ENCODE data around the gene MAML1. TPM values are rescaled to one million over a fixed set of nuclear protein-coding genes. Genes with fewer than 3 reads are reported as not detected.

Gene MAML1
- total RNA-seq, 4 donors from 2014 or later: 16.6 to 29.0 (median 17.9) TPM

- no peaks in the 10 kb centered on the region for H3K27me3 ChIP-seq
- H3K4me3 ChIP-seq: no peak overlapping the region
- H3K4me1 ChIP-seq: peaks cover 28 to 54% (median 34%) of the 10 kb centered on the region in 3 donors
- WGBS, 2 donors: 85% methylated on average over 6 to 9 of the region's 9 CpGs
- no peak for DNase-seq
- intact Hi-C loops (cut with DNase I): no loop called here
- H3K9me3 ChIP-seq: no peaks in the 10 kb centered on the region
- TF ChIP-seq CTCF (IDR thresholded peaks at IDR 0.05) (no peak), POLR2A (IDR thresholded peaks at IDR 0.05) (no peak)
- peaks cover 19 to 74% (median 29%) of the 10 kb centered on the region in 3 donors for H3K36me3 ChIP-seq
- H3K27ac ChIP-seq: no peak overlapping the region
These were observed 35.0 kb downstream of the MAML1 start for GRCh38 chr5:179767496-179768100.

- TF ChIP-seq CTCF (IDR thresholded peaks at IDR 0.05) (no peak), POLR2A (IDR thresholded peaks at IDR 0.05) (no peak)
- H3K9me3 ChIP-seq: no peaks in the 10 kb centered on the region
- intact Hi-C loops (cut with DNase I): no loop called here
- no peak for DNase-seq
- peaks cover 19 to 45% (median 25%) of the 10 kb centered on the region in 3 donors for H3K4me1 ChIP-seq
- no peak overlapping the region for H3K27ac ChIP-seq
- 84 to 88% methylated on average over 15 to 16 of the region's 18 CpGs for WGBS, 2 donors
- H3K27me3 ChIP-seq: no peaks in the 10 kb centered on the region
- peaks cover 21 to 83% (median 36%) of the 10 kb centered on the region in 3 donors for H3K36me3 ChIP-seq
- H3K4me3 ChIP-seq: no peak overlapping the region
These were observed 35.9 kb downstream of the MAML1 start for GRCh38 chr5:179768326-179769085.

GRCh38 chr5:179769271-179769670, 36.6 kb downstream of the MAML1 start:
- intact Hi-C loops (cut with DNase I): no loop called here
- H3K36me3 ChIP-seq: peaks cover 26 to 91% (median 44%) of the 10 kb centered on the region in 3 donors
- no peaks in the 10 kb centered on the region for H3K9me3 ChIP-seq
- H3K27ac ChIP-seq: no peak overlapping the region
- H3K4me1 ChIP-seq: peaks cover 15 to 37% (median 18%) of the 10 kb centered on the region in 3 donors
- WGBS, 2 donors: 61 to 79% methylated on average over 3 to 5 of the region's 6 CpGs
- H3K27me3 ChIP-seq: no peaks in the 10 kb centered on the region
- TF ChIP-seq POLR2A (IDR thresholded peaks at IDR 0.05): no peak
- no peak for TF ChIP-seq CTCF (IDR thresholded peaks at IDR 0.05)
- H3K4me3 ChIP-seq: no peak overlapping the region
- no peak for DNase-seq

GRCh38 chr5:179769796-179770195, 37.2 kb downstream of the MAML1 start:
- WGBS, 2 donors: 87 to 95% methylated on average over 5 of the region's 5 CpGs
- H3K9me3 ChIP-seq: no peaks in the 10 kb centered on the region
- peaks cover 28 to 96% (median 48%) of the 10 kb centered on the region in 3 donors for H3K36me3 ChIP-seq
- H3K4me3 ChIP-seq: no peak overlapping the region
- intact Hi-C loops (cut with DNase I): no loop called here
- H3K27me3 ChIP-seq: no peaks in the 10 kb centered on the region
- TF ChIP-seq CTCF (IDR thresholded peaks at IDR 0.05) (no peak), POLR2A (IDR thresholded peaks at IDR 0.05) (no peak)
- H3K27ac ChIP-seq: no peak overlapping the region
- peaks cover 13 to 32% (median 18%) of the 10 kb centered on the region in 3 donors for H3K4me1 ChIP-seq
- DNase-seq: no peak

GRCh38 chr5:179771311-179771895, 38.8 kb downstream of the MAML1 start:
- Histone ChIP-seq H3K36me3 (peaks cover 23 to 99% (median 46%) of the 10 kb centered on the region in 3 donors), H3K9me3 (no peaks in the 10 kb centered on the region), H3K4me1 (peaks cover 0 to 16% (median 3%) of the 10 kb centered on the region in 3 donors), H3K27ac (no peak overlapping the region), H3K27me3 (no peaks in the 10 kb centered on the region), H3K4me3 (no peak overlapping the region)
- DNase-seq: no peak
- TF ChIP-seq CTCF (IDR thresholded peaks at IDR 0.05) (no peak), POLR2A (IDR thresholded peaks at IDR 0.05) (no peak)
- intact Hi-C loops (cut with DNase I): no loop called here
- WGBS, 2 donors: 85 to 93% methylated on average over 3 to 4 of the region's 4 CpGs
